ENCODE results near the gene KRT24. TPM values are rescaled to one million over a fixed set of nuclear protein-coding genes. Genes with fewer than 3 reads are reported as not detected.

KRT24 gene
- total and polyA plus RNA-seq, 2 of the 4 experiments (the other 2 are of a cell fraction): not detected

- Histone ChIP-seq H4K5ac (ENCODE audit: low read depth, low read length) (no peak overlapping the region), H3K9ac (ENCODE audit: low read depth, low read length) (no peak overlapping the region), H2BK20ac (ENCODE audit: low read depth, low read length) (no peak overlapping the region), H3K27ac (ENCODE audit: insufficient read depth, low read length) (no peak overlapping the region), H3K4ac (ENCODE audit: low read depth, low read length) (no peak overlapping the region), H3K4me1 (ENCODE audit: control insufficient read depth, insufficient read depth, low read length) (no peaks in the 10 kb centered on the region), H3K14ac (replicated peaks; ENCODE audit: low read depth, low read length) (no peak overlapping the region), H3K79me1 (ENCODE audit: low read depth in 1 of 2, low read length in 2 of 2) (no peaks in the 10 kb centered on the region), H2BK120ac (ENCODE audit: low read depth, low read length) (no peak overlapping the region), H3K27me3 (ENCODE audit: control insufficient read depth, insufficient read depth, low read length) (peaks cover 61% of the 10 kb centered on the region), H3K9me1 (ENCODE audit: insufficient read depth, low read length) (no peaks in the 10 kb centered on the region), H3K23ac (ENCODE audit: low read depth, low read length) (no peak overlapping the region), H3K36me3 (ENCODE audit: control insufficient read depth, insufficient read depth, low read length) (no peaks in the 10 kb centered on the region), H3K56ac (ENCODE audit: extremely low read depth, insufficient read depth, low read length) (no peak overlapping the region), H3K4me3 (ENCODE audit: insufficient read depth, low read depth, low read length) (no peak overlapping the region), H2BK5ac (ENCODE audit: low read depth, low read length, poor library complexity, severe bottlenecking) (no peak overlapping the region), H3K18ac (ENCODE audit: low read depth, low read length) (no peak overlapping the region), H4K91ac (ENCODE audit: insufficient read depth, low read depth, low read length) (no peak overlapping the region), H2BK15ac (ENCODE audit: low read depth, low read length) (no peak overlapping the region), H3K4me2 (ENCODE audit: low read depth, low read length) (no peak overlapping the region), H4K8ac (ENCODE audit: low read depth in 2 of 2, low read length in 2 of 2) (no peak overlapping the region), H2AFZ (replicated peaks; ENCODE audit: low read length, poor library complexity) (no peak overlapping the region), H4K20me1 (ENCODE audit: insufficient read depth, low read length) (no peaks in the 10 kb centered on the region), H2AK5ac (ENCODE audit: low read depth, low read length) (no peak overlapping the region), H2AK9ac (replicated peaks; ENCODE audit: low read depth, low read length, poor library complexity) (no peak overlapping the region), H3K9me3 (ENCODE audit: control insufficient read depth, insufficient read depth, low read length) (no peaks in the 10 kb centered on the region; the same call in 1 of the 2 replicates)
- intact Hi-C loops (cut with micrococcal nuclease): no loop called here
- WGBS, 2 experiments (ENCODE audit: extremely low coverage in 2 of 2, insufficient read length in 1 of 2): 40% methylated on average over 1 of the region's 9 CpGs; no CpG with 5 or more reads in 1 of the 2 experiments
- DNase-seq (no peak), ATAC-seq (ENCODE audit: low read depth) (no peak)
- dilution Hi-C loops (cut with HindIII; ENCODE audit: low sequenced_read_pairs, unreplicated experiment): no loop called here
- POLR2A ChIA-PET (ENCODE audit: unreplicated experiment): no interaction called here
- TF ChIP-seq CEBPB (IDR thresholded peaks at IDR 0.05; ENCODE audit: low read depth, low read length): no peak
- no peak for TF ChIP-seq USF2 (IDR thresholded peaks at IDR 0.05; ENCODE audit: low read depth, low read length)
- no peak for TF ChIP-seq NFE2L2 (IDR thresholded peaks at IDR 0.05; ENCODE audit: low read depth, low read length)
- TF ChIP-seq CHD1 (IDR thresholded peaks at IDR 0.05; ENCODE audit: low read depth, low read length): no peak
- TF ChIP-seq BHLHE40 (IDR thresholded peaks at IDR 0.05; ENCODE audit: low read depth, low read length): no peak
- TF ChIP-seq MAZ (IDR thresholded peaks at IDR 0.05; ENCODE audit: borderline replicate concordance, low read depth, low read length): no peak
- TF ChIP-seq CTCF (conservative IDR thresholded peaks at IDR 0.05; ENCODE audit: low read depth, low read length): no peak
- TF ChIP-seq FOS (IDR thresholded peaks at IDR 0.05; ENCODE audit: low read depth, low read length): no peak
- TF ChIP-seq MAFK (IDR thresholded peaks at IDR 0.05; ENCODE audit: low read depth, low read length): no peak
- no peak for TF ChIP-seq POLR2A (IDR thresholded peaks at IDR 0.05; ENCODE audit: low read depth, low read length)
- no peak for TF ChIP-seq SMC3 (IDR thresholded peaks at IDR 0.05; ENCODE audit: low read depth, low read length)
- TF ChIP-seq MXI1 (IDR thresholded peaks at IDR 0.05; ENCODE audit: borderline replicate concordance, low read depth, low read length): no peak
- no peak for TF ChIP-seq RCOR1 (IDR thresholded peaks at IDR 0.05; ENCODE audit: insufficient replicate concordance, low read length)
- TF ChIP-seq RAD21 (IDR thresholded peaks at IDR 0.05; ENCODE audit: low read length): no peak
- TF ChIP-seq RFX5 (IDR thresholded peaks at IDR 0.05; ENCODE audit: low read depth, low read length): no peak
- TF ChIP-seq ELK1 (IDR thresholded peaks at IDR 0.05; ENCODE audit: borderline replicate concordance, low read depth, low read length): no peak
- in situ Hi-C loops (cut with MboI; ENCODE audit: low sequenced_read_pairs): no loop called here
- CTCF ChIA-PET: no interaction called here
- BruUV-seq (replicated peaks): no TSS peak
Measured at GRCh38 chr17:40699371-40699770, 4.2 kb downstream of the KRT24 start.

Data from IMR-90 (cell line).